ENCODE measurements around the gene ST6GALNAC6.

The ST6GALNAC6 gene

GRCh38 chr9:127856094-127856728 lies 43.2 kb downstream of the ST6GALNAC6 start:
- no peaks in the 10 kb centered on the region for H3K9me3 ChIP-seq (ENCODE audit: control insufficient read depth in 1 of 2, low read length in 2 of 2)
- no peak overlapping the region for H3K4me3 ChIP-seq (ENCODE audit: low read depth in 1 of 2, low read length in 2 of 2)
- H3K27me3 ChIP-seq (ENCODE audit: low read depth, low read length): no peaks in the 10 kb centered on the region
- H3K27ac ChIP-seq (ENCODE audit: low read length): no peak overlapping the region
- no peaks in the 10 kb centered on the region for H3K36me3 ChIP-seq (ENCODE audit: control insufficient read depth in 1 of 2, insufficient read depth in 2 of 2, low read length in 2 of 2)
- peaks cover 3 to 5% of the 10 kb centered on the region in 2 donors for H3K4me1 ChIP-seq (ENCODE audit: control insufficient read depth in 1 of 2, insufficient read depth in 2 of 2, low read length in 2 of 2)

DNA sequence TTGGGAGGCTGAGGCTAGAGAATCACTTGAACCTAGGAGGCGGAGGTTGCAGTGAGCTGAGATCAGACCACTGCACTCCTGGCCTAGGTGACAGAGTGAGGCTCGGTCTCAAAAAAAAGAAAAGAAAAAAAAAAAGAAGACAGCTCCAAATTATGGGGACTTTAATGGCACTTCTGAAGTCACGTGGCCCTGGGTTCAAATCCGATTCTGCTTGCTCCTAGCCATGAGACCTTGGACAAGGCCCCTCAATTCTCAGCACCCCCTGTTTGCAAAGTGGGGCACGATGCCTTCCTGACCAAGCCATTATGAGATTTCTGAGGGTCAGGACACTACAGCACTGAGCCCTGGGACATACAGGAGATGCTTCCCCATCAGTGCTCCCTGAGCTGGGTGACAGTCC lies 43.9 kb downstream of the ST6GALNAC6 start:
- no peak overlapping the region for H3K4me3 ChIP-seq (ENCODE audit: low read depth in 1 of 2, low read length in 2 of 2)
- H3K27me3 ChIP-seq (ENCODE audit: low read depth, low read length): no peaks in the 10 kb centered on the region
- peaks cover 0 to 3% of the 10 kb centered on the region in 2 donors for H3K36me3 ChIP-seq (ENCODE audit: control insufficient read depth in 1 of 2, insufficient read depth in 2 of 2, low read length in 2 of 2)
- peaks cover 3 to 5% of the 10 kb centered on the region in 2 donors for H3K4me1 ChIP-seq (ENCODE audit: control insufficient read depth in 1 of 2, insufficient read depth in 2 of 2, low read length in 2 of 2)
- no peaks in the 10 kb centered on the region for H3K9me3 ChIP-seq (ENCODE audit: control insufficient read depth in 1 of 2, low read length in 2 of 2)
- no peak overlapping the region for H3K27ac ChIP-seq (ENCODE audit: low read length)

DNA sequence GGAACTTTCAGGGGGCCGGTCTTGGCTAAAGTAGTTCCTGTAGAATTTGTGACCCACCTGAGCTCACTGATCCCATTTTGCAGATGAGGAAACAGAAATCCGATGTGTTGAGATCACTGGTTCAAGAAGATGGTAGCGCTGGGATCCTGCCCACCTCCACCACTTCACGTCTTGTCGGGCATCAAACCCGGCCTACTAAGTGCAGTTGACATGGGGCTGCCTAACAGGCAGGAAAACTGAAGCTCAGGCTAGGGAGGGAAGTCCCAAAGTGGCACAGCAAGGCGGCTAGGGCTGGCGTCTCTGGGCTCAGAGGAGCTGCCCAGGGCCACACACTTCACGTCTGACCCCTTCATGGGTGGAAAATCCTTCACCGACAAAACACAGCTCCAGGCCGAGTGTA lies 44.4 kb downstream of the ST6GALNAC6 start:
- H3K4me1 ChIP-seq (ENCODE audit: control insufficient read depth in 1 of 2, insufficient read depth in 2 of 2, low read length in 2 of 2): peaks cover 3 to 5% of the 10 kb centered on the region in 2 donors
- H3K4me3 ChIP-seq (ENCODE audit: low read depth in 1 of 2, low read length in 2 of 2): no peak overlapping the region
- no peak overlapping the region for H3K27ac ChIP-seq (ENCODE audit: low read length)
- peaks cover 0 to under 1% of the 10 kb centered on the region in 2 donors for H3K9me3 ChIP-seq (ENCODE audit: control insufficient read depth in 1 of 2, low read length in 2 of 2)
- H3K27me3 ChIP-seq (ENCODE audit: low read depth, low read length): no peaks in the 10 kb centered on the region
- peaks cover 0 to 3% of the 10 kb centered on the region in 2 donors for H3K36me3 ChIP-seq (ENCODE audit: control insufficient read depth in 1 of 2, insufficient read depth in 2 of 2, low read length in 2 of 2)

DNA sequence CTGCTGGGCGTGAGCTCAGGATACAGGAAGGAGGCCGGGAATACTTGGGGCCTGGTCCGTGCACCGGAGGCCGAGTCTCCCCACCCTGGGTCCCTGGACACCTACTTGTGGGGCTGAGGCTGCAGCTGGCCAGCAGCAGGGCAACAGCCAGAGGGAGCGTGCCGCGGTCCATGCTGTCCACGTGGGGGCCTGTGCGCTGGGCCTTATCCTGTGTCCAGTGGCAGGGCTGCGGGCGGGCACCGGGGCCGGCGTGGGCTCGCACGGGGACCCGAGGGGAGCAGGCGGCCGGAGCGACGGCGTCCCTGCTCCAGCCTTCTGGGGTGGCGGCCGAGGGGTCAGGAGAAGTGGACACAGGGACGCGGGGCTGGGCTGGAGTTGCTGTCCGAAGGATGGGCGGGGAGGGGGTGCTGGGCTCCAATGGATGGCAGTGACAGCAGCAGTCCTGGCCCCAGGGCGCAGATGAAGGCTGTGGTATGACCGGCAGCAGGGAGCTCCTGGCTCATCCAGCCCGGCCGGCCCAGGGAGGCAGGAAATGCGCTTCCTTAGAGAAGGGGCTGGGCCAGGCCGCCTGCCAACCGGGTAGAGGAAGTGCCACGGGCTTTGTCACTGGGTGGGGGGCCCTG lies 45.1 kb downstream of the ST6GALNAC6 start, which contains the start of gene ENG:
TSS of gene ENG (minus strand) at position 475 of the 623 bp plus-strand sequence. CDS start at position 172, 303 bp downstream.
- H3K9me3 ChIP-seq (ENCODE audit: control insufficient read depth in 1 of 2, low read length in 2 of 2): peaks cover 2 to 6% of the 10 kb centered on the region in 2 donors
- H3K27me3 ChIP-seq (ENCODE audit: low read depth, low read length): no peaks in the 10 kb centered on the region
- peaks cover 3 to 5% of the 10 kb centered on the region in 2 donors for H3K4me1 ChIP-seq (ENCODE audit: control insufficient read depth in 1 of 2, insufficient read depth in 2 of 2, low read length in 2 of 2)

DNA sequence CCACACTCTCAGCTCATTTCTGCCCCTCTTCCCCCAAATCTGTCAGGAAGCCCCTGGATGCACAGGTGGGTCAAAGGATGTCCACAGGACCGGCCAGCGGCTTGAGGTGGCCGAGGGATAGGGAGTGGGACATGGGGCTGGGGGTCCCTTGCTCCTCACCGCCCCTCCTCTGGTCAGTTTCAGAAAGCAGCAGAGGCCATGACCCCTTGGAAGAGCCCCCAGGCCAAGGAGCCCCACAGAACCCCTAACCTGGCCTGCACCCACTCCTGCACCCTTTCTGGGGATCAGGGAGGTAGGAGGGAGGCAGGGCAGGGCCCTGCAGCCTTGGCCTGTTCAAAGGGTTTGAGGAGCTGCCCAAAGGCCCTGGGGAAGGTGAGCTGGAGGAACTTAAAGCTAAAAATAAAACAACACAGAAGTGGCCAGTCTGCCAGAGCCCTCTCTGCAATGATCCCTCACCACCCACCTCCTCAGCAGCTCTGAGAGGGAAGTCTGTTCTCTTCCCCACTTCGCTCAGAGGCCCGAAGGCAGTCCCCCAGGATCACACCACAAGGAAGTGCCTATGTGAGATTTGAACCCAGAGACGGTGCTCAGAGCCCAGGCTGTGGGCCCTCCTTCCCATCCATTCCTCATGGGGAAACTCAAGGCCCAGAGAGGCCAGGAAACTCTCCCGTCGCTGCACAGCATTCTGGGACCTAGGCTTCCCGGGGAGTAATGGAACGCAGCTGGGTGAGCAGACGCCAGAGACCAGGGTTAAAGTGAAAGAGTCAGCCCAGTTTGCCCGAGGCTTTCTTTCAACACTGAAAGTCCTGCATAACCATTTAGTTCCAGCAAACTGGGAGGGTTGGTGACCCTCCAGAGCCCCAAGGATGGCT lies 45.9 kb downstream of the ST6GALNAC6 start:
- peak overlapping the region; percentile 70 to 77 for H3K4me3 ChIP-seq (ENCODE audit: low read depth in 1 of 2, low read length in 2 of 2)
- H3K27ac ChIP-seq (ENCODE audit: low read length): peak overlapping the region; percentile 56
- H3K4me1 ChIP-seq (ENCODE audit: control insufficient read depth in 1 of 2, insufficient read depth in 2 of 2, low read length in 2 of 2): peaks cover under 1 to 5% of the 10 kb centered on the region in 2 donors
- H3K36me3 ChIP-seq (ENCODE audit: control insufficient read depth in 1 of 2, insufficient read depth in 2 of 2, low read length in 2 of 2): peaks cover 0 to 3% of the 10 kb centered on the region in 2 donors
- no peaks in the 10 kb centered on the region for H3K27me3 ChIP-seq (ENCODE audit: low read depth, low read length)
- H3K9me3 ChIP-seq (ENCODE audit: control insufficient read depth in 1 of 2, low read length in 2 of 2): peaks cover 7 to 9% of the 10 kb centered on the region in 2 donors

More for the DNA sequence above, 45.1 kb downstream of the ST6GALNAC6 start, which contains the start of gene ENG:
- Histone ChIP-seq H3K36me3 (ENCODE audit: control insufficient read depth in 1 of 2, insufficient read depth in 2 of 2, low read length in 2 of 2) (peaks cover 0 to 3% of the 10 kb centered on the region in 2 donors), H3K27ac (ENCODE audit: low read length) (peak within 1 kb of the TSS; percentile 56), H3K4me3 (ENCODE audit: low read depth in 1 of 2, low read length in 2 of 2) (peak within 1 kb of the TSS; percentile 70 to 77)

GRCh38 chr9:127852829-127853228 lies 46.6 kb downstream of the ST6GALNAC6 start:
- H3K4me3 ChIP-seq (ENCODE audit: low read depth in 1 of 2, low read length in 2 of 2): peak overlapping the region; percentile 70 to 77
- H3K9me3 ChIP-seq (ENCODE audit: control insufficient read depth in 1 of 2, low read length in 2 of 2): peaks cover 7 to 9% of the 10 kb centered on the region in 2 donors
- H3K27ac ChIP-seq (ENCODE audit: low read length): peak overlapping the region; percentile 56
- H3K27me3 ChIP-seq (ENCODE audit: low read depth, low read length): no peaks in the 10 kb centered on the region
- peaks cover 0 to 5% of the 10 kb centered on the region in 2 donors for H3K4me1 ChIP-seq (ENCODE audit: control insufficient read depth in 1 of 2, insufficient read depth in 2 of 2, low read length in 2 of 2)
- H3K36me3 ChIP-seq (ENCODE audit: control insufficient read depth in 1 of 2, insufficient read depth in 2 of 2, low read length in 2 of 2): peaks cover 0 to 3% of the 10 kb centered on the region in 2 donors

DNA sequence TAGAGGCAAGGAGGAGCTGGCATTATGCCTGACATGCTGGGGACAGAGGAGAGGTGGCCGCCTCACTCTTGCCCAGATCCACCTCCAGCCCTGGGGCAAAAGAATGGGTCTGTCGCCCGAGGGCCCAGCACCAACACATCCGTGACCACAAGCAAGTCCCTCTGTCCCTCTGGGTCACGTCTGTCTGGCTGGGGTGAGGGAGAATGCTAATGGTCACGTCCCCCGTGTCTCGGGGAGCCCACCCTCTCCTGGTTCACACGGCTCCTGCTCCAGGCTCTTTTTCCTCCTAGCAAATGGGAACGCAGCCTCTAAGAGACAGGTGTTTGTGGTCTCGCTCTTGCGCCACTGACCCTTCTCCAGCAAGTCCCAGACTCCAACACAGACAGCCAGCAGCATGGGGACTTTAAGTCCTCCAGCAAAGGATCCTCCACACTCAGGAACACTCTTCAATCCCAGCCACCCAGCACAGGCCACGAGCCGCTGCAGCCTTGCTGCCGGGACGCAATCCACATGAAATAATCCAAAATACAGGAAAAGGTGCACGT lies 49.0 kb downstream of the ST6GALNAC6 start:
- Histone ChIP-seq H3K4me3 (ENCODE audit: low read depth in 1 of 2, low read length in 2 of 2) (no peak overlapping the region), H3K27ac (ENCODE audit: low read length) (no peak overlapping the region), H3K9me3 (ENCODE audit: control insufficient read depth in 1 of 2, low read length in 2 of 2) (peaks cover 7 to 9% of the 10 kb centered on the region in 2 donors), H3K27me3 (ENCODE audit: low read depth, low read length) (no peaks in the 10 kb centered on the region), H3K36me3 (ENCODE audit: control insufficient read depth in 1 of 2, insufficient read depth in 2 of 2, low read length in 2 of 2) (peaks cover 0 to 7% of the 10 kb centered on the region in 2 donors), H3K4me1 (ENCODE audit: control insufficient read depth in 1 of 2, insufficient read depth in 2 of 2, low read length in 2 of 2) (peaks cover 0 to 5% of the 10 kb centered on the region in 2 donors)

DNA sequence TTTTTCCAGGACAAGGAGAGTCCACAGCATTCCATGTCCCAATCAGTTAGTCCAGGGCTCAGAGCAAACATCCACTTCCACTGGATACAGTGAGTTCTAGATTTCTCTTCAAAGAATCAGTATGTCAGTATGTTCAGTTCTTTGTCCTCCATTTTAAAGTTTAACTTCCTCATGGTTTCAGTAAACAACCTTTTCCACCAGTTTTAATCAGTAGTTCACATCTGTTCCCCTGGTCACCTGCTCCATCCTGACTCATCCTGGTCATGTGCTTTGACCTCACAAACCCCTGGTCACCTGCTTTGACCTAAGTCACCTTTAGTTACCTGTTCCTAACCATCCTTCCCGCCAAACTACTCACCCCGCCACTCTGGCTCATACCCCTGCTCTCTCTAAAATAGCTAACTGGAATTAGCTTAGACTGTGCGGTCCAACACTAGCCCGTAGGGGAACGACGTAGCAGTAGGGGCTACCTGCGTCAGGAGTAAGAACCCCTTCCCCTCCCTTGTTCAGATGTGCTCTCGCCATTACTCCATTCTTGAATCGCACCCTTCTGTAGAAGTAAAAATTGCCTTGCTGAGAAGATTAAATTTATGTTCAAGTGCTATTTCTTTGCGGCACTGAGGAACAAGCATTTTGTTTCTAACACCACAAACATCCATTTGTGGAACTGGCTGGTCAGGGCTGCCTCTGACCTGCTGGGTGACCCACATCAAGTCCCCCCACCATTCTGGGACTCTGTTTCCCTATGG lies 50.5 kb downstream of the ST6GALNAC6 start:
- peaks cover 7 to 9% of the 10 kb centered on the region in 2 donors for H3K9me3 ChIP-seq (ENCODE audit: control insufficient read depth in 1 of 2, low read length in 2 of 2)
- no peak overlapping the region for H3K27ac ChIP-seq (ENCODE audit: low read length)
- H3K4me3 ChIP-seq (ENCODE audit: low read depth in 1 of 2, low read length in 2 of 2): no peak overlapping the region
- peaks cover 0 to 5% of the 10 kb centered on the region in 2 donors for H3K4me1 ChIP-seq (ENCODE audit: control insufficient read depth in 1 of 2, insufficient read depth in 2 of 2, low read length in 2 of 2)
- H3K36me3 ChIP-seq (ENCODE audit: control insufficient read depth in 1 of 2, insufficient read depth in 2 of 2, low read length in 2 of 2): peaks cover 0 to 7% of the 10 kb centered on the region in 2 donors
- H3K27me3 ChIP-seq (ENCODE audit: low read depth, low read length): no peaks in the 10 kb centered on the region

GRCh38 chr9:127847833-127848755 lies 51.3 kb downstream of the ST6GALNAC6 start:
- no peaks in the 10 kb centered on the region for H3K27me3 ChIP-seq (ENCODE audit: low read depth, low read length)
- peaks cover 2 to 7% of the 10 kb centered on the region in 2 donors for H3K36me3 ChIP-seq (ENCODE audit: control insufficient read depth in 1 of 2, insufficient read depth in 2 of 2, low read length in 2 of 2)
- H3K27ac ChIP-seq (ENCODE audit: low read length): no peak overlapping the region
- peaks cover 0 to 5% of the 10 kb centered on the region in 2 donors for H3K4me1 ChIP-seq (ENCODE audit: control insufficient read depth in 1 of 2, insufficient read depth in 2 of 2, low read length in 2 of 2)
- no peak overlapping the region for H3K4me3 ChIP-seq (ENCODE audit: low read depth in 1 of 2, low read length in 2 of 2)
- H3K9me3 ChIP-seq (ENCODE audit: control insufficient read depth in 1 of 2, low read length in 2 of 2): peaks cover 7 to 9% of the 10 kb centered on the region in 2 donors

DNA sequence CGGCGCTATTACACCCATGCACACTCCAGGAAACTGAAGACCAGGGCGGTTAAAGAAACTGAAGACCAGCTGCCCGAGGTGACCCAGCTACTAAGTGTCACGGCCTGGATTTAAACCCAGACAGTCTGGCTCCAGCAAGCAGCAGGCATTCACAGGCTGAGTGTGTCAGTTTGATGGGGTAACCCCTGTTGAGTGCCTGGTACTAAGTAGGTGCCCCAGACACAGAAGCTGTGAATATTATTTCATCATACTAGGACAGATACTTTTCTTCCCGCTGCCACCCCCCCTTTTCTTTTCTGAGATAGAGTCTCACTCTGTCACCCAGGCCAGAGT lies 52.3 kb downstream of the ST6GALNAC6 start:
- H3K27me3 ChIP-seq (ENCODE audit: low read depth, low read length): no peaks in the 10 kb centered on the region
- H3K36me3 ChIP-seq (ENCODE audit: control insufficient read depth in 1 of 2, insufficient read depth in 2 of 2, low read length in 2 of 2): peaks cover 5 to 7% of the 10 kb centered on the region in 2 donors
- H3K9me3 ChIP-seq (ENCODE audit: control insufficient read depth in 1 of 2, low read length in 2 of 2): peaks cover 7 to 9% of the 10 kb centered on the region in 2 donors
- no peak overlapping the region for H3K27ac ChIP-seq (ENCODE audit: low read length)
- no peak overlapping the region for H3K4me3 ChIP-seq (ENCODE audit: low read depth in 1 of 2, low read length in 2 of 2)
- peaks cover 0 to 3% of the 10 kb centered on the region in 2 donors for H3K4me1 ChIP-seq (ENCODE audit: control insufficient read depth in 1 of 2, insufficient read depth in 2 of 2, low read length in 2 of 2)

Data from muscle layer of duodenum (tissue), 2 donors.